ENCODE data around the gene EVA1C.

DNA sequence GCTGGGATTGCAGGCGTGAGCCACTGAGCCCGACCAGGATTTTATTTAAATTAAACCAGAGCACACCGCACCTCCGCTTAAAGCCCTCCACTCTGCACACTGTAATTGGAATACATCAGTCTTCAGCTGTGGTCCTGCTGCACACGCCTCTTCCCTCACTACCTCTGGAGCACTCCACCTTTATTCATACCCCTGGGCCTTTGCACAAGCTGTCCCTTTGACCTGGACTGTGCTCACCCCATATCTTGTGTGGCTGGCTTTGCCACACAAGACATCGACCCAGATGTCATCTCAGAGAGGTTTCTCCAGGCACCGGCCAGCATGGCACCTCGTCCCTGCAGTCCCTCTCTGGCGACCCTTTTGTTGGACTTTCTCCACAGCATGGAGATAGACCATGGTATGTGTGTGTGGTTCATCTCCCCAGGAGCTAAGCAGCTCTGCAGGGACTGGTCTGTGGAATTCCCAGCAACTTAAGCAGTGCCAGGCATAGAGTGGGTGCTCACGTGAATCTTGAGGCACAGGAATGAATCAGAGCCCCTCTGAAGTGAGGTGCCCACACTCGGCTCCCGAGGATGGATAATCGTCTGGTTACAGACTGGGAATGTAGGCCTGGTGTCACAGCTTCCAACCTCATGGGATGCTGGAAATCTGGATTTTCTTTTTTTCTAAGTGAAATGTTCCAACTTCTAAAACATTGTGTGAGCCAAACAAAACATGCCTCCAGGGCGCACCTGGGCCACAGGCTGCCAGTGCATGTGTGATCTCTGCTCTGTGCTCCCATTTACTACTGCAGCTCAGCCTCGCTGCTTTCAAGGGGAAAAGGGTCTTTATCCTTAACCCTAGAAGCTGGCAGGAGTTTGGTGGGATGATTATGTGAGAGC, 61.9 kb downstream of the EVA1C start:
- TF ChIP-seq POLR2A (IDR thresholded peaks at IDR 0.05; ENCODE audit: low read depth, low read length), result no peak
- no peak for TF ChIP-seq CHD2 (IDR thresholded peaks at IDR 0.05; ENCODE audit: borderline replicate concordance, low read depth, low read length)
- no peak for TF ChIP-seq RELB (IDR thresholded peaks at IDR 0.05; ENCODE audit: low read depth)
